ENCODE data around the gene ITGBL1.

DNA sequence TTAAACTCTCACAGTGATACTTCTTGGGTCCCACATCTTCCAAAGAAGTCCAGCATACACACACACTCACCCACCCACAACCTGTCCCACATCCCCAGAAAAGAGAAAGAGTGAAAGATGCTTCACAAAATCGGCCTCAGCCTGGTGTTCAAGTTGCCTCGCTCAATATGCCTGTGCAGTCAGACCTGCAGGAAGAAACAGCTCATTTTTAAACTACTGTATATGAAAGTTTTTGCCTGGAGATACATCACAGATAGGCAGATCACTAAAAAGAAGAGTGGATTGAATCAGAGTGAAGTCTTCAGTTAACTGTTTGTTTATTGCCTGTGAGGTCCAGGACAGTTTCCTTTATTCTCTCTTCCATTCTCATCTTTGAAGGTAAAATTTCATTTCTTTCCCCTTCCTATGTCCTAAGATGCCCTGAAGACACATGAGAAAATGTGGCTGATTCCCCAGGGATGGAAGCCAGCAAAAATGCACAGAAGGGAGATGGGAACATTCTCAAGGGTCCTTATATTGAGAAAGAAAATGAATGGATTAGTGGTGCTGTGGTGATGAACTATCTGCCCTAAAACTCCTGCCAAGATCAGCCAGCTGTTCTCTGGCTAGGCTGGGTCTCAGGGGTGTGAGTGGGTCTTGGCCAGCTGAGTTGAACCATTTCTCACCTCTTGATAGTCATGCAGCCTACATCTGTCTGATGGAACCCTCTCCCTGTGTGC, 259.0 kb downstream of the ITGBL1 start:
- TF ChIP-seq, protein P1, sequence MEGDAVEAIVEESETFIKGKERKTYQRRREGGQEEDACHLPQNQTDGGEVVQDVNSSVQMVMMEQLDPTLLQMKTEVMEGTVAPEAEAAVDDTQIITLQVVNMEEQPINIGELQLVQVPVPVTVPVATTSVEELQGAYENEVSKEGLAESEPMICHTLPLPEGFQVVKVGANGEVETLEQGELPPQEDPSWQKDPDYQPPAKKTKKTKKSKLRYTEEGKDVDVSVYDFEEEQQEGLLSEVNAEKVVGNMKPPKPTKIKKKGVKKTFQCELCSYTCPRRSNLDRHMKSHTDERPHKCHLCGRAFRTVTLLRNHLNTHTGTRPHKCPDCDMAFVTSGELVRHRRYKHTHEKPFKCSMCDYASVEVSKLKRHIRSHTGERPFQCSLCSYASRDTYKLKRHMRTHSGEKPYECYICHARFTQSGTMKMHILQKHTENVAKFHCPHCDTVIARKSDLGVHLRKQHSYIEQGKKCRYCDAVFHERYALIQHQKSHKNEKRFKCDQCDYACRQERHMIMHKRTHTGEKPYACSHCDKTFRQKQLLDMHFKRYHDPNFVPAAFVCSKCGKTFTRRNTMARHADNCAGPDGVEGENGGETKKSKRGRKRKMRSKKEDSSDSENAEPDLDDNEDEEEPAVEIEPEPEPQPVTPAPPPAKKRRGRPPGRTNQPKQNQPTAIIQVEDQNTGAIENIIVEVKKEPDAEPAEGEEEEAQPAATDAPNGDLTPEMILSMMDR (IDR thresholded peaks at IDR 0.05): no peak
- no peak for TF ChIP-seq POLR2A (IDR thresholded peaks at IDR 0.05)

Measured in lower leg skin (tissue), 3 donors.